Stimulated activated CD4-positive, alpha-beta T cell treated with anti-CD3 and anti-CD28 coated beads, Interleukin-15, amount 100 ng/mL, for 48 hours (primary cell): ENCODE measurements around the gene SPRY4.
A peak's percentile ranks its signal among the peaks of the same experiment; 100 is the strongest.
"Not testable (repeated sequence)": the region's sequence is repeated elsewhere in the genome, so short reads cannot be mapped to it uniquely, and the experiment has no call there.

Experiments used
- DNase-seq, 2 donors: peaks; one replicate each; pipeline ENCODE4 v3.0.0-alpha.2; 2020; ENCODE audit warnings: low read depth in 2 of 2

The SPRY4 gene

GRCh38 chr5:142324871-142325724, at the start of gene SPRY4:
TSS of gene SPRY4 (minus strand) at chr5:142325021. CDS start at chr5:142315108, 9,913 bp downstream.
- DNase-seq, result peak; percentile 87 to 88

- no peak for DNase-seq
Measured at GRCh38 chr5:142368529-142368928, 43.7 kb upstream of the SPRY4 start.

- no peak for DNase-seq
Measured at GRCh38 chr5:142366007-142366406, 41.2 kb upstream of the SPRY4 start.

- no peak for DNase-seq
Measured at GRCh38 chr5:142364251-142365145, 39.7 kb upstream of the SPRY4 start.

GRCh38 chr5:142363619-142363963, 38.8 kb upstream of the SPRY4 start:
- no peak for DNase-seq

- not testable (repeated sequence) for DNase-seq
Measured at GRCh38 chr5:142362193-142362592, 37.4 kb upstream of the SPRY4 start.

GRCh38 chr5:142360607-142361120, 35.8 kb upstream of the SPRY4 start:
- no peak for DNase-seq

- DNase-seq, result no peak
Measured at GRCh38 chr5:142360051-142360498, 35.3 kb upstream of the SPRY4 start.

- no peak for DNase-seq
Measured at GRCh38 chr5:142358648-142359047, 33.8 kb upstream of the SPRY4 start.

GRCh38 chr5:142358121-142358520, 33.3 kb upstream of the SPRY4 start:
- DNase-seq, result no peak

GRCh38 chr5:142357469-142358090, 32.8 kb upstream of the SPRY4 start:
- no peak for DNase-seq

GRCh38 chr5:142356716-142357468, 32.1 kb upstream of the SPRY4 start:
- peak; percentile 83 to 87 for DNase-seq

- DNase-seq, result no peak
Measured at GRCh38 chr5:142356349-142356715, 31.5 kb upstream of the SPRY4 start.

- DNase-seq, result no peak
Measured at GRCh38 chr5:142353071-142353472, 28.3 kb upstream of the SPRY4 start.

- DNase-seq, result no peak
Measured at GRCh38 chr5:142350021-142350420, 25.2 kb upstream of the SPRY4 start.

- no peak for DNase-seq
Measured at GRCh38 chr5:142346706-142347105, 21.9 kb upstream of the SPRY4 start.

GRCh38 chr5:142344915-142345314, 20.1 kb upstream of the SPRY4 start:
- DNase-seq, result not testable (repeated sequence)

- DNase-seq, result no peak
Measured at GRCh38 chr5:142343531-142343930, 18.7 kb upstream of the SPRY4 start.

GRCh38 chr5:142342128-142342981, 17.5 kb upstream of the SPRY4 start:
- DNase-seq, result no peak

- DNase-seq, result no peak
Measured at GRCh38 chr5:142339781-142340180, 15.0 kb upstream of the SPRY4 start.
